ENCODE results near the gene PLEKHA5.

GRCh38 chr12:19410211-19410610 is 280.7 kb downstream of the PLEKHA5 start:
- TF ChIP-seq CTCF (IDR thresholded peaks at IDR 0.05; ENCODE audit: low read depth, low read length, poor library complexity, severe bottlenecking) (no peak), EZH2phosphoT487 (IDR thresholded peaks at IDR 0.05; ENCODE audit: borderline replicate concordance, low read length) (no peak)
